Measurements from ENCODE around the gene FHIT. TPM values are rescaled to one million over a fixed set of nuclear protein-coding genes. Genes with fewer than 3 reads are reported as not detected.

Gene FHIT
- polyA plus RNA-seq, 1 donor: 5.5 TPM

- DNase-seq: no peak
Measured at GRCh38 chr3:60142009-60142408, 1109.2 kb downstream of the FHIT start.

GRCh38 chr3:60140160-60140559 lies 1111.1 kb downstream of the FHIT start:
- DNase-seq: no peak

GRCh38 chr3:60136601-60137000 lies 1114.7 kb downstream of the FHIT start:
- no peak for DNase-seq

- DNase-seq: no peak
Measured at GRCh38 chr3:60135474-60135873, 1115.8 kb downstream of the FHIT start.

- DNase-seq: no peak
Measured at GRCh38 chr3:60133269-60134162, 1117.7 kb downstream of the FHIT start.

- no peak for DNase-seq
Measured at GRCh38 chr3:60131618-60132017, 1119.6 kb downstream of the FHIT start.

- no peak for DNase-seq
Measured at GRCh38 chr3:60126511-60127304, 1124.5 kb downstream of the FHIT start.

- DNase-seq: no peak
Measured at GRCh38 chr3:60125686-60126085, 1125.6 kb downstream of the FHIT start.

- no peak for DNase-seq
Measured at GRCh38 chr3:60120245-60120644, 1131.0 kb downstream of the FHIT start.

- DNase-seq: no peak
Measured at GRCh38 chr3:60114191-60114590, 1137.1 kb downstream of the FHIT start.

- DNase-seq: no peak
Measured at GRCh38 chr3:60107275-60107674, 1144.0 kb downstream of the FHIT start.

- DNase-seq: no peak
Measured at GRCh38 chr3:60102154-60102553, 1149.1 kb downstream of the FHIT start.

GRCh38 chr3:60101621-60102020 lies 1149.6 kb downstream of the FHIT start:
- no peak for DNase-seq

GRCh38 chr3:60096403-60096802 lies 1154.8 kb downstream of the FHIT start:
- DNase-seq: no peak

- DNase-seq: no peak
Measured at GRCh38 chr3:60095930-60096329, 1155.3 kb downstream of the FHIT start.

GRCh38 chr3:60095516-60095915 lies 1155.7 kb downstream of the FHIT start:
- DNase-seq: no peak

GRCh38 chr3:60094392-60094947 lies 1156.8 kb downstream of the FHIT start:
- DNase-seq: no peak

GRCh38 chr3:60090548-60090947 lies 1160.7 kb downstream of the FHIT start:
- no peak for DNase-seq

GRCh38 chr3:60086811-60087210 lies 1164.4 kb downstream of the FHIT start:
- no peak for DNase-seq

GRCh38 chr3:60085649-60086048 lies 1165.6 kb downstream of the FHIT start:
- no peak for DNase-seq

GRCh38 chr3:60081381-60082095 lies 1169.7 kb downstream of the FHIT start:
- no peak for DNase-seq

GRCh38 chr3:60080648-60081047 lies 1170.6 kb downstream of the FHIT start:
- DNase-seq: no peak

- DNase-seq: no peak
Measured at GRCh38 chr3:60079076-60079475, 1172.2 kb downstream of the FHIT start.
